ENCODE data around the gene PIN1. TPM values are rescaled to one million over a fixed set of nuclear protein-coding genes. Genes with fewer than 3 reads are reported as not detected.

PIN1 gene
- total and polyA plus RNA-seq, 4 experiments from 2014 or later, result 72.1 to 167 (median 81.0) TPM

GRCh38 chr19:9850235-9850959, 15.3 kb downstream of the PIN1 start:
- Mint-ChIP-seq H3K4me3 (no peak overlapping the region), H3K27ac (peak overlapping the region in 2 of 7 donors; percentile 29 to 88), H3K9me3 (no peaks in the 10 kb centered on the region), H3K36me3 (peaks cover 14 to 42% of the 10 kb centered on the region in 2 donors), H3K4me1 (peaks cover 15 to 46% (median 31%) of the 10 kb centered on the region in 4 donors), H3K27me3 (no peaks in the 10 kb centered on the region)
- Histone ChIP-seq H3K27me3 (ENCODE audit: insufficient read depth, low read length) (no peaks in the 10 kb centered on the region), H3K36me3 (ENCODE audit: insufficient read depth, low read length) (peaks cover 22% of the 10 kb centered on the region), H3K27ac (ENCODE audit: low read depth, low read length) (no peak overlapping the region), H3K9me3 (ENCODE audit: control insufficient read depth in 1 of 2, low read length in 2 of 2) (no peaks in the 10 kb centered on the region), H3K4me1 (ENCODE audit: insufficient read depth, low read length) (peaks cover 19% of the 10 kb centered on the region), H3K4me3 (ENCODE audit: low read length in 2 of 2) (no peak overlapping the region)
- POLR2A ChIA-PET (ENCODE audit: partially characterized antibody), result interaction anchor here (0.8 to 1.0 kb wide), 2 partner anchors 15 to 50 kb away, joined by 3 to 5 read pairs; partner anchors contain the start of gene PIN1
- no peak for DNase-seq
- intact Hi-C loops (cut with micrococcal nuclease), result no loop called here
- CTCF ChIA-PET (ENCODE audit: partially characterized antibody), result no interaction called here

- H3K4me3 ChIP-seq (ENCODE audit: low read length in 2 of 2), result no peak overlapping the region
- intact Hi-C loops (cut with micrococcal nuclease), result no loop called here
- H3K4me1 Mint-ChIP-seq, result peaks cover 27 to 66% (median 53%) of the 10 kb centered on the region in 4 donors
- no peak overlapping the region for H3K27ac ChIP-seq (ENCODE audit: low read depth, low read length)
- peak overlapping the region in 3 of 7 donors; percentile 18 to 52 (median 23) for H3K27ac Mint-ChIP-seq
- ChIA-PET CTCF (ENCODE audit: partially characterized antibody) (no interaction called here), POLR2A (ENCODE audit: partially characterized antibody) (no interaction called here)
- no peaks in the 10 kb centered on the region for H3K36me3 ChIP-seq (ENCODE audit: insufficient read depth, low read length)
- H3K4me1 ChIP-seq (ENCODE audit: insufficient read depth, low read length), result peaks cover 47% of the 10 kb centered on the region
- H3K9me3 Mint-ChIP-seq, result no peaks in the 10 kb centered on the region
- no peaks in the 10 kb centered on the region for H3K27me3 ChIP-seq (ENCODE audit: insufficient read depth, low read length)
- peak overlapping the region in 1 of 8 donors; percentile 30 for H3K4me3 Mint-ChIP-seq
- peaks cover 13 to 22% of the 10 kb centered on the region in 2 donors for H3K36me3 Mint-ChIP-seq
- DNase-seq, result no peak
- H3K27me3 Mint-ChIP-seq, result no peaks in the 10 kb centered on the region
- H3K9me3 ChIP-seq (ENCODE audit: control insufficient read depth in 1 of 2, low read length in 2 of 2), result no peaks in the 10 kb centered on the region
Measured at GRCh38 chr19:9854282-9854846, 19.2 kb downstream of the PIN1 start.

GRCh38 chr19:9856609-9857008, 21.5 kb downstream of the PIN1 start:
- H3K4me3 ChIP-seq (ENCODE audit: low read length in 2 of 2), result no peak overlapping the region
- CTCF ChIA-PET (ENCODE audit: partially characterized antibody), result interaction anchor here (1.0 to 2.5 kb wide), 3 partner anchors 11 to 22 kb away, joined by 3 to 10 read pairs (median 6); partner anchors contain the start of gene PIN1
- intact Hi-C loops (cut with micrococcal nuclease), result no loop called here

GRCh38 chr19:9857076-9857721, 22.1 kb downstream of the PIN1 start:
- Mint-ChIP-seq H3K4me3 (peak overlapping the region; percentile 90 to 100 (median 96)), H3K9me3 (no peaks in the 10 kb centered on the region), H3K27me3 (no peaks in the 10 kb centered on the region), H3K27ac (peak overlapping the region; percentile 86 to 99 (median 97)), H3K4me1 (peaks cover 36 to 87% (median 64%) of the 10 kb centered on the region in 4 donors), H3K36me3 (peaks cover 12 to 13% of the 10 kb centered on the region in 2 donors)
- POLR2A ChIA-PET (ENCODE audit: partially characterized antibody), result interaction anchor here (0.8 to 3.7 kb wide), 12 partner anchors 9 to 88 kb away, joined by 3 to 40 read pairs (median 4); partner anchors contain the start of genes PIN1, UBL5 and ZNF846
- CTCF ChIA-PET (ENCODE audit: partially characterized antibody), result interaction anchor here (0.8 to 2.5 kb wide), 6 partner anchors 10 to 22 kb away, joined by 3 to 10 read pairs (median 5); partner anchors contain the start of gene PIN1
- Histone ChIP-seq H3K4me3 (ENCODE audit: low read length in 2 of 2) (peak overlapping the region; percentile 63 to 87), H3K27me3 (ENCODE audit: insufficient read depth, low read length) (no peaks in the 10 kb centered on the region), H3K27ac (ENCODE audit: low read depth, low read length) (peak overlapping the region; percentile 60), H3K9me3 (ENCODE audit: control insufficient read depth in 1 of 2, low read length in 2 of 2) (no peaks in the 10 kb centered on the region), H3K4me1 (ENCODE audit: insufficient read depth, low read length) (peaks cover 75% of the 10 kb centered on the region), H3K36me3 (ENCODE audit: insufficient read depth, low read length) (no peaks in the 10 kb centered on the region)
- no peak for DNase-seq
- intact Hi-C loops (cut with micrococcal nuclease), result no loop called here

More at GRCh38 chr19:9856609-9857008, 21.5 kb downstream of the PIN1 start:
- Histone ChIP-seq H3K9me3 (ENCODE audit: control insufficient read depth in 1 of 2, low read length in 2 of 2) (no peaks in the 10 kb centered on the region), H3K4me1 (ENCODE audit: insufficient read depth, low read length) (peaks cover 69% of the 10 kb centered on the region), H3K36me3 (ENCODE audit: insufficient read depth, low read length) (no peaks in the 10 kb centered on the region), H3K27me3 (ENCODE audit: insufficient read depth, low read length) (no peaks in the 10 kb centered on the region), H3K27ac (ENCODE audit: low read depth, low read length) (peak overlapping the region; percentile 60)
- no peak for DNase-seq
- Mint-ChIP-seq H3K4me1 (peaks cover 32 to 84% (median 63%) of the 10 kb centered on the region in 4 donors), H3K27ac (peak overlapping the region; percentile 35 to 97 (median 88)), H3K36me3 (peaks cover 12 to 13% of the 10 kb centered on the region in 2 donors), H3K4me3 (peak overlapping the region; percentile 64 to 100 (median 94)), H3K9me3 (no peaks in the 10 kb centered on the region), H3K27me3 (no peaks in the 10 kb centered on the region)
- POLR2A ChIA-PET (ENCODE audit: partially characterized antibody), result interaction anchor here (0.9 to 3.7 kb wide), 4 partner anchors 18 to 88 kb away, joined by 3 to 40 read pairs (median 15); partner anchors contain the start of genes PIN1, UBL5 and ZNF846

GRCh38 chr19:9857920-9858746, 23.0 kb downstream of the PIN1 start:
- peak overlapping the region; percentile 63 to 87 for H3K4me3 ChIP-seq (ENCODE audit: low read length in 2 of 2)
- peaks cover 85% of the 10 kb centered on the region for H3K4me1 ChIP-seq (ENCODE audit: insufficient read depth, low read length)
- no peaks in the 10 kb centered on the region for H3K27me3 Mint-ChIP-seq
- H3K27ac Mint-ChIP-seq, result peak overlapping the region; percentile 86 to 99 (median 97)
- H3K9me3 Mint-ChIP-seq, result no peaks in the 10 kb centered on the region
- ChIA-PET CTCF (ENCODE audit: partially characterized antibody) (interaction anchor here (0.8 to 2.5 kb wide), 6 partner anchors 9 to 23 kb away, joined by 3 to 10 read pairs (median 5); partner anchors contain the start of gene PIN1), POLR2A (ENCODE audit: partially characterized antibody) (interaction anchor here (0.5 to 3.7 kb wide), 15 partner anchors 8 to 468 kb away, joined by 3 to 40 read pairs (median 4); partner anchors contain the start of genes PIN1, PPAN and UBL5)
- peak overlapping the region; percentile 90 to 100 (median 96) for H3K4me3 Mint-ChIP-seq
- peaks cover 8 to 12% of the 10 kb centered on the region in 2 donors for H3K36me3 Mint-ChIP-seq
- DNase-seq, result peak in 4 of 5 donors; percentile 44 to 60 (median 54)
- peaks cover 42 to 90% (median 65%) of the 10 kb centered on the region in 4 donors for H3K4me1 Mint-ChIP-seq
- no peaks in the 10 kb centered on the region for H3K36me3 ChIP-seq (ENCODE audit: insufficient read depth, low read length)
- peak overlapping the region; percentile 60 for H3K27ac ChIP-seq (ENCODE audit: low read depth, low read length)
- H3K27me3 ChIP-seq (ENCODE audit: insufficient read depth, low read length), result no peaks in the 10 kb centered on the region
- H3K9me3 ChIP-seq (ENCODE audit: control insufficient read depth in 1 of 2, low read length in 2 of 2), result no peaks in the 10 kb centered on the region
- intact Hi-C loops (cut with micrococcal nuclease), result loop anchor here (1.0 to 2.0 kb wide), 3 partner anchors 8 to 57 kb away; partner anchors contain the start of gene PIN1

GRCh38 chr19:9858766-9859165, 23.6 kb downstream of the PIN1 start:
- Histone ChIP-seq H3K27ac (ENCODE audit: low read depth, low read length) (peak overlapping the region; percentile 60), H3K4me1 (ENCODE audit: insufficient read depth, low read length) (peaks cover 87% of the 10 kb centered on the region), H3K36me3 (ENCODE audit: insufficient read depth, low read length) (no peaks in the 10 kb centered on the region), H3K4me3 (ENCODE audit: low read length in 2 of 2) (peak overlapping the region; percentile 20 to 49), H3K27me3 (ENCODE audit: insufficient read depth, low read length) (no peaks in the 10 kb centered on the region), H3K9me3 (ENCODE audit: control insufficient read depth in 1 of 2, low read length in 2 of 2) (no peaks in the 10 kb centered on the region)
- ChIA-PET CTCF (ENCODE audit: partially characterized antibody) (interaction anchor here (1.8 to 2.5 kb wide), 2 partner anchors 11 to 24 kb away, joined by 5 to 10 read pairs; partner anchors contain the start of gene PIN1), POLR2A (ENCODE audit: partially characterized antibody) (interaction anchor here (1.0 to 3.7 kb wide), 8 partner anchors 8 to 284 kb away, joined by 3 to 40 read pairs (median 4); partner anchors contain the start of genes PIN1, PPAN and UBL5)
- Mint-ChIP-seq H3K4me3 (peak overlapping the region; percentile 28 to 100 (median 94)), H3K36me3 (peaks cover 7 to 11% of the 10 kb centered on the region in 2 donors), H3K27me3 (no peaks in the 10 kb centered on the region), H3K9me3 (no peaks in the 10 kb centered on the region), H3K4me1 (peaks cover 48 to 92% (median 69%) of the 10 kb centered on the region in 4 donors), H3K27ac (peak overlapping the region; percentile 86 to 99 (median 97))
- no peak for DNase-seq
- intact Hi-C loops (cut with micrococcal nuclease), result loop anchor here (1.0 to 2.0 kb wide), 3 partner anchors 8 to 56 kb away; partner anchors contain the start of gene PIN1

Data from CD4-positive, alpha-beta memory T cell (primary cell).